GM21528 (cell line): ENCODE data around the gene BAIAP2.

Experiments
- ATAC-seq: cut with Tn5 transposase; IDR thresholded peaks from one replicate; pipeline ENCODE4 v1.9.1; 2021; ENCODE audit warnings: mild to moderate bottlenecking, moderate library complexity; ENCODE audit not compliant: unreplicated experiment, low FRiP score

Gene BAIAP2

DNA sequence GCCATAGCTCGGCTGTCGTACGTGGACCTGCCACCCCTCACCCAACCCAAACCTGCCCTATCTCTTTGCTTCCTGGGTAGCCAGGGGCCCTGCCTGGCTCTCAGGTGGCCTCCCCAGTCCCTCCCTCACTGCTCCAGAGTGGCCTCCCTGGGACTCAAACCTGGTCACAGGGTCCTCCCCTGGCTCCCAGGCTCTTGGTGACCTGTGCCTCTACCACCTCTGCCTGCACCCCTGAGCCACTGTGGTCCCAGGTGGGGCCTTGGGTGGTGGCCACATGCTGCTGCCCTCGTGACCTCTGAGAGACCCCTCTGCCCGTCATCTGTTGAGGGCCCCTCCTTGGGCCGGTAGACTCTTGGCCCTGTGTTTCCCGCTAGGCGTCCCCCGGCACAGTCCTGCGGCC is 65.7 kb downstream of the BAIAP2 start:
- no peak for ATAC-seq

- peak; percentile 72 for ATAC-seq
Measured at GRCh38 chr17:81101614-81102306, 66.8 kb downstream of the BAIAP2 start.

GRCh38 chr17:81102352-81102751 is 67.4 kb downstream of the BAIAP2 start:
- ATAC-seq, result no peak

GRCh38 chr17:81102869-81103268 is 67.9 kb downstream of the BAIAP2 start:
- ATAC-seq, result no peak

DNA sequence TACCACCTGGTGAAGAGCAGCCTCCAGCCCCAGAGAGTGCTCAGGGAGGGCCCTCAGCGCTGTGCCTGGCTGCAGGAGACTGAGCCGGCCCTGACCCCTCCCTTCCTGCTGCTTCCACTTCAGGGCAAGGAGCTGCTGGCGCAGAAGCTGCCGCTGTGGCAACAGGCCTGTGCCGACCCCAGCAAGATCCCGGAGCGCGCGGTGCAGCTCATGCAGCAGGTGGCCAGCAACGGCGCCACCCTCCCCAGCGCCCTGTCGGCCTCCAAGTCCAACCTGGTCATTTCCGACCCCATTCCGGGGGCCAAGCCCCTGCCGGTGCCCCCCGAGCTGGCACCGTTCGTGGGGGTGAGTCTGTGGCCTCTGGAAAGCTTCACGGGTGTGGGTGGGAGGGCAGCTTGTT is 68.4 kb downstream of the BAIAP2 start:
- no peak for ATAC-seq

DNA sequence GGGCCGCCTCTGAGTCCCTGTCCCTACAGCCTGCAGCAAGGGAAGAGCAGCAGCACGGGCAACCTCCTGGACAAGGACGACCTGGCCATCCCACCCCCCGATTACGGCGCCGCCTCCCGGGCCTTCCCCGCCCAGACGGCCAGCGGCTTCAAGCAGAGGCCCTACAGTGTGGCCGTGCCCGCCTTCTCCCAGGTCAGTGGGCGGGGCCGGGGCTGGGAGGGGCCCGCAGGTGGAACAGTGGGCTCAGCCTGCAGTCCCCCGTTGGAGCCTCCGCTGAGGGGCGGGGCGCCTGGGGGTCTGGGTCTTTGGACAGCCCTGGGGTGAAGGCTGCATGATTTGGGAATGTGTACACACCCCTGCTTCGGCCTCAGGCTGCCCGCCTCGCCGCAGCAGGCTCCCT is 71.8 kb downstream of the BAIAP2 start:
- ATAC-seq, result no peak

- ATAC-seq, result no peak
Measured at GRCh38 chr17:81108220-81108619, 73.3 kb downstream of the BAIAP2 start.

DNA sequence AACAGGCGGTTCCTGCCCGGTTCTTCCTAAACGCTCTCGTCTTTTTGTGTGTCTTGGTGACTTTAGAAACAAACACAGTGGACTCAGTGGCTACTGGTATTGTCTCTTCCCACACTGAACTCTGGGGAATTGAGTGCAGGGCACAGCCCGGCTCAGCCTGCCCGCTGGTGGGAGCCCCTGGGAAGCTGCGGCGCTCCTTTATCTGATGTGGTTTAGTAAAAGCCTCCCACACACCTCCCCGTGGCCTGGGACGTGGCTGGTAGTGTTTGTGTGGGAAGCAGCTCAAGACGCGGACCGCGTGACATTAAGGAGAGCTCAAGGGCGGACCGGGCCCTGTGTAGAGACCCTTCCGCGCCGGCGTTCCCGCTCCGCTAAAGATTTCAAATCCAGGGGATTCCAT is 75.0 kb downstream of the BAIAP2 start:
- no peak for ATAC-seq

DNA sequence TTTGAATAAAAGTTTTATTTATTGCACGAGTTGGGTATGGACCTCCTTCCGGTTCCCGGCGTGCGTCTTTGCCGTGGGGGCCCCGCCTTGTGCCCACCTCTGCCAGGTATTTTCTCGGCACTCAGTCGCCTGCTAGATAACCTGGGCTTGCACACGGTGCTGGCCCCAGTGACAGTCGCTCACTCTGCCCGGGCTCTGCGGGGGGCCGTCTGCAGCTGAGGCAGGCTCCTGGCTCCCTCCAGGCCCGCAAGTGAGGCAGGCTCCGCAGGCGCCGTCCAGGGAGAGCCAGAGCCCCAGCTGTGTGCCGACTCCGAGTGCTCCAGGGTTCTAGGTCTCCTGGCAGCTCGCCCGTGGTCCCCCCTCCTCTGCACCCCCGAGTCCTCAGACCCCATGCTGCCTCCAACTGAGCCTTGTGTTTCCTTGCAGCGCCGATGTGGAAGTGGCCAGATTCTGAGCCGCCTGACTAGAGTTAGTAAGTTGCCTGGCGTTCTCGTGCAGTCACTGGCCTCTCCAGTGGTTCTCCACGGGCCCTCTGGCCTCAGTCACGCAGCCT is 75.6 kb downstream of the BAIAP2 start:
- no peak for ATAC-seq

- ATAC-seq, result no peak
Measured at GRCh38 chr17:81111066-81111465, 76.1 kb downstream of the BAIAP2 start.

- ATAC-seq, result no peak
Measured at GRCh38 chr17:81112450-81112849, 77.5 kb downstream of the BAIAP2 start.

GRCh38 chr17:81113158-81113724 is 78.3 kb downstream of the BAIAP2 start:
- ATAC-seq, result no peak

- ATAC-seq, result no peak
Measured at GRCh38 chr17:81114351-81115093, 79.6 kb downstream of the BAIAP2 start.

DNA sequence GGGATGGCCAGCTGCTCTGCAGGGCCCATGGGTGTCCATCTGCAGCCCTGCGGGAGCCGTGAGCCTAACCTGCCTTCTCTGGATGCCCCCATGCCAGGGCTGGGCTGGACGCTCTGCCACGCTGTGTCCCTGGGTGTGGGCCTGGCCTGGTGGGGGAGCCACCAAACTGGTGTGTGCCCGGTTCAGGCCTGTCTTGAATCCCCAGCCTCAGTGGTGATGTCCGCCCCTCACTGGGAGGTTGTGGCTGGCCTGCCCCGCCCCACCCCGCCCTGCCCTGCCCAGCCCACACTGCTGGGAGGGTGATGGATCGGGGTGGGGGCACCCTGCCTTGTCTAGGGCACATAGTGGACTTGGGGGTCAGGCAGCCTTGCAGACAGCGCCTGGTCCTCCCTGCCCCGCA is 80.3 kb downstream of the BAIAP2 start:
- ATAC-seq, result no peak

- no peak for ATAC-seq
Measured at GRCh38 chr17:81115749-81116464, 81.0 kb downstream of the BAIAP2 start.

- no peak for ATAC-seq
Measured at GRCh38 chr17:81116704-81117103, 81.8 kb downstream of the BAIAP2 start.

DNA sequence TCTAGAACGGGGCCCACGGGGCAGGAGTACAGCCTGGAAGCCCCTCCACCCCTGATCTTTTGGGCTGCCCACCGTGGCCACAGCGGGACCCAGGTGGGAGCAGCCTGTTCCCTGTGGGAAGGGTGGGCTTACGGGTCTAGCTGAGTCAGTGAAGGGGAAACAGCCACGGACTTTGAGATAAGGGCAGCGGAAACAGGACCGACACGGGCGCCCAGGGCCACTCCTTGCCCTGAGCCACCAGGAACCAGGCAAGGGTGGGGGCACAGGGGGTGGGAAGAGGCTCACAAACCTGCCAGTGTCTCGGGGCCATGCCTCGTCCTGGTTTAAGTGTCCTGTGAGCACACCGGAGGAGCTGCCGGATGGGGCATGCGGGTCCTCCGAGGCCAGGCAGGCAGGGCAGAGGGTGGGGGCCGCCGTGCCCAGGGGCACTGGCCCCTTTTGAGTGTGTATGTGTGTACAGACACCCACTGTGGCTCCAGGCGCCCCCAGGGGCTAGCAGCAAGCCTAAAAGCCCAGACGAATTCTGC is 82.8 kb downstream of the BAIAP2 start:
- ATAC-seq, result no peak

GRCh38 chr17:81118308-81119221 is 83.6 kb downstream of the BAIAP2 start:
- ATAC-seq, result no peak
